Prostate gland (tissue), 2 donors: ENCODE measurements around the gene MYO7B.

Source experiments
- POLR2AphosphoS5 ChIP-seq: sonication (generic); formaldehyde crosslinking; IDR thresholded peaks from one replicate; pipeline ENCODE4 v1.6.1; 2017; ENCODE audit warnings: antibody characterized with exemption
- TF ChIP-seq, protein P1 (sequence below), 4 experiments: fragments of 200-600 bp in 2 of 4; fragments of 450-650 bp in 2 of 4; sonication (generic) in 2 of 4; IDR thresholded peaks; 1 replicate in 3 of 4; 2 replicates in 1 of 4; pipeline ENCODE4 v1.5.1; 2016 to 2019; ENCODE audit warnings: antibody characterized with exemption in 4 of 4, mild to moderate bottlenecking in 2 of 4, moderate library complexity in 2 of 4

DNA sequence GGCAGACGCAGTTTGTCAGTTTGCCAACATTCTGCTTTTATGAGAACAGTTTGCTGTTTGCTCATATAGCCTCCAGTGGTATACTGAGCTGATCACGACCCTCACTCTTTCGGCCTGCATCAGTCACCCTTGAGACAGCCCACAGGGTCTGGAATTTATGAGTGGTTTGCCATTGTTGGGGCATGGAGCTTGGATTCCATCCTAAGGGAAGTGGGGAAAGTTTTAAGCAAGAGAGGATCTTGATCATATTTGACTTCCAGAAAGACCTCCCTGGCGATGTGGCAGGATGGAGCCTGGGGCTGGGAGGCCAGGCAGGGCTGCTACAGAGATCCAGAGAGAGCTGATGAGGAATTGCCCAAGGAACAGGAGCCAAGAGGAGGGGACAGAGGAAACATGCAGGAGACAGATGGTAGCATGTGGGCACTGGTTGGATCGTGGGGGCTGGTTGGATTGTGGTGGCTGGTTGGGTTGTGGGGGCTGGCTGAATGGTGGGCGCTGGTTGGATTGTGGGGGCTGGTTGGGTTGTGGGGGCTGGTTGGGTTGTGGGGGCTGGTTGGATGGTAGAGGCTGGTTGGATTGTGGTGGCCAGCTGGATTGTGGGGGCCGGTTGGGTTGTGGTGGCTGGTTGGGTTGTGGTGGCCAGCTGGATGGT is 83.2 kb downstream of the MYO7B start:
- TF ChIP-seq, protein P1, sequence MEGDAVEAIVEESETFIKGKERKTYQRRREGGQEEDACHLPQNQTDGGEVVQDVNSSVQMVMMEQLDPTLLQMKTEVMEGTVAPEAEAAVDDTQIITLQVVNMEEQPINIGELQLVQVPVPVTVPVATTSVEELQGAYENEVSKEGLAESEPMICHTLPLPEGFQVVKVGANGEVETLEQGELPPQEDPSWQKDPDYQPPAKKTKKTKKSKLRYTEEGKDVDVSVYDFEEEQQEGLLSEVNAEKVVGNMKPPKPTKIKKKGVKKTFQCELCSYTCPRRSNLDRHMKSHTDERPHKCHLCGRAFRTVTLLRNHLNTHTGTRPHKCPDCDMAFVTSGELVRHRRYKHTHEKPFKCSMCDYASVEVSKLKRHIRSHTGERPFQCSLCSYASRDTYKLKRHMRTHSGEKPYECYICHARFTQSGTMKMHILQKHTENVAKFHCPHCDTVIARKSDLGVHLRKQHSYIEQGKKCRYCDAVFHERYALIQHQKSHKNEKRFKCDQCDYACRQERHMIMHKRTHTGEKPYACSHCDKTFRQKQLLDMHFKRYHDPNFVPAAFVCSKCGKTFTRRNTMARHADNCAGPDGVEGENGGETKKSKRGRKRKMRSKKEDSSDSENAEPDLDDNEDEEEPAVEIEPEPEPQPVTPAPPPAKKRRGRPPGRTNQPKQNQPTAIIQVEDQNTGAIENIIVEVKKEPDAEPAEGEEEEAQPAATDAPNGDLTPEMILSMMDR (IDR thresholded peaks at IDR 0.05): no peak
- no peak for TF ChIP-seq POLR2AphosphoS5
